ENCODE results near the gene AP1M2. TPM values are rescaled to one million over a fixed set of nuclear protein-coding genes. Genes with fewer than 3 reads are reported as not detected.

Gene AP1M2
- total RNA-seq, 2 donors from 2014 or later: 149 to 172 TPM

- no peaks in the 10 kb centered on the region for H3K4me1 ChIP-seq
- no peak for TF ChIP-seq CTCF (IDR thresholded peaks at IDR 0.05)
- no peak for DNase-seq
- peak overlapping the region; percentile 78 for H3K27ac ChIP-seq
- H3K36me3 ChIP-seq: no peaks in the 10 kb centered on the region
- H3K9me3 ChIP-seq: no peaks in the 10 kb centered on the region
- intact Hi-C loops (cut with DNase I): no loop called here
- H3K27me3 ChIP-seq: no peaks in the 10 kb centered on the region
- H3K4me3 ChIP-seq: no peak overlapping the region
- H3K9ac ChIP-seq (ENCODE audit: low read depth in 2 of 2, low read length in 2 of 2): peak overlapping the region; percentile 47 to 74
Measured at GRCh38 chr19:10604460-10604980, 17.4 kb upstream of the AP1M2 start.

GRCh38 chr19:10603873-10604459 lies 16.9 kb upstream of the AP1M2 start:
- peak overlapping the region; percentile 88 for H3K4me3 ChIP-seq
- no peak for DNase-seq
- intact Hi-C loops (cut with DNase I): no loop called here

GRCh38 chr19:10603084-10603872 lies 16.2 kb upstream of the AP1M2 start:
- no peaks in the 10 kb centered on the region for H3K36me3 ChIP-seq
- no peaks in the 10 kb centered on the region for H3K9me3 ChIP-seq
- H3K4me1 ChIP-seq: no peaks in the 10 kb centered on the region
- intact Hi-C loops (cut with DNase I): no loop called here
- DNase-seq: peak; percentile 53
- H3K27me3 ChIP-seq: no peaks in the 10 kb centered on the region
- peak overlapping the region; percentile 78 for H3K27ac ChIP-seq
- H3K9ac ChIP-seq (ENCODE audit: low read depth in 2 of 2, low read length in 2 of 2): peak overlapping the region; percentile 74 to 89
- TF ChIP-seq CTCF (IDR thresholded peaks at IDR 0.05): no peak
- H3K4me3 ChIP-seq: peak overlapping the region; percentile 88

More at GRCh38 chr19:10603873-10604459, 16.9 kb upstream of the AP1M2 start:
- H3K36me3 ChIP-seq: no peaks in the 10 kb centered on the region
- H3K9ac ChIP-seq (ENCODE audit: low read depth in 2 of 2, low read length in 2 of 2): peak overlapping the region; percentile 74 to 89
- H3K4me1 ChIP-seq: no peaks in the 10 kb centered on the region
- no peaks in the 10 kb centered on the region for H3K9me3 ChIP-seq
- H3K27me3 ChIP-seq: no peaks in the 10 kb centered on the region
- TF ChIP-seq CTCF (IDR thresholded peaks at IDR 0.05): no peak
- H3K27ac ChIP-seq: peak overlapping the region; percentile 78

GRCh38 chr19:10602330-10603083 lies 15.4 kb upstream of the AP1M2 start:
- no peaks in the 10 kb centered on the region for H3K27me3 ChIP-seq
- no peaks in the 10 kb centered on the region for H3K36me3 ChIP-seq
- no peak for TF ChIP-seq CTCF (IDR thresholded peaks at IDR 0.05)
- peak; percentile 90 for DNase-seq
- H3K9ac ChIP-seq (ENCODE audit: low read depth in 2 of 2, low read length in 2 of 2): peak overlapping the region; percentile 74 to 89
- no peaks in the 10 kb centered on the region for H3K4me1 ChIP-seq
- intact Hi-C loops (cut with DNase I): no loop called here
- H3K4me3 ChIP-seq: peak overlapping the region; percentile 88
- H3K27ac ChIP-seq: peak overlapping the region; percentile 78
- H3K9me3 ChIP-seq: no peaks in the 10 kb centered on the region

GRCh38 chr19:10601999-10602329 lies 14.9 kb upstream of the AP1M2 start:
- Histone ChIP-seq H3K27me3 (no peaks in the 10 kb centered on the region), H3K9ac (ENCODE audit: low read depth in 2 of 2, low read length in 2 of 2) (no peak overlapping the region), H3K36me3 (no peaks in the 10 kb centered on the region), H3K4me3 (no peak overlapping the region), H3K9me3 (no peaks in the 10 kb centered on the region), H3K27ac (no peak overlapping the region), H3K4me1 (no peaks in the 10 kb centered on the region)
- no peak for DNase-seq
- intact Hi-C loops (cut with DNase I): no loop called here
- TF ChIP-seq CTCF (IDR thresholded peaks at IDR 0.05): no peak
